CD4-positive, alpha-beta T cell treated with Interleukin-6 at 100 ng/mL for 8 hours (primary cell): ENCODE data around the gene SNX19.

ENCODE experiments used
- DNase-seq: peaks from one replicate; pipeline ENCODE4 v3.0.0-alpha.2; 2020; ENCODE audit warnings: mixed read lengths, low spot score

The SNX19 gene

DNA sequence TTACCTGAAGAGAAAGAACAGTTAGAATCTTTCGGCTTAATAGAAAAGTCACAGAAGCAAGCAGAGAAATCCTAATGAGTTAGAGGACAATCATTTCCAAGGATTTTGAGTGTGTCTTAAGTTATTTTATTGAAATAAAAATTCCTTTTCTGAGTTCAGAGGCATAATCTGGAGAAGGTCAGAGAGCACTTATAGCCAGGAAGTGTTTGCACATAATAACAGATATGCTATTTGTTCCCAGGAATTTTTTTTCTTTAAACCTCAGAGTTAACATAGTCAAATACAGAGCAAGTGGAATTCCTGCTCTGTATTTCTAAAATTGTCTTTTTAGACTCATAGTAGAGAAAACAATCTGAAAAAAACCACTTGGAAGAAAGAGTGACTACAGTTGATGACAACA, 74.3 kb downstream of the SNX19 start:
- DNase-seq: no peak

DNA sequence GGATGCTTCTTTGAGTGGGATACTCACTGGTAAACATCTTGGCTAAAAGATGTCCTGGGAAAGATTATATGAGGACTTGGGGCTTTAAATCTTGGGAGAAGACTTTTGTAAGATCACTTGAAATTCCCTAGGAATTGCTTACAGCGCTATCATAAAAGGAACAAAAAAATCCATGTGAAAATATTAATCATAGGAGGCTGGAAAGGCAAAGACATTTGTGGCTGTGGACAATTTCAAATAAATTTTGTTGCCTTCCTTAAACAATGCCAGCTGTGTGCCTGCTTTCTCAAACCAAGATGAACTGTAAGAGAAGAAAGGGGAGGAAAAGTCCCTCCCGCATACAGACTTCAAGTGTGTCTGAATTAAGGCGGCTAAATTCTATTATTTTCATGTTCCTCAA, 75.6 kb downstream of the SNX19 start:
- no peak for DNase-seq

DNA sequence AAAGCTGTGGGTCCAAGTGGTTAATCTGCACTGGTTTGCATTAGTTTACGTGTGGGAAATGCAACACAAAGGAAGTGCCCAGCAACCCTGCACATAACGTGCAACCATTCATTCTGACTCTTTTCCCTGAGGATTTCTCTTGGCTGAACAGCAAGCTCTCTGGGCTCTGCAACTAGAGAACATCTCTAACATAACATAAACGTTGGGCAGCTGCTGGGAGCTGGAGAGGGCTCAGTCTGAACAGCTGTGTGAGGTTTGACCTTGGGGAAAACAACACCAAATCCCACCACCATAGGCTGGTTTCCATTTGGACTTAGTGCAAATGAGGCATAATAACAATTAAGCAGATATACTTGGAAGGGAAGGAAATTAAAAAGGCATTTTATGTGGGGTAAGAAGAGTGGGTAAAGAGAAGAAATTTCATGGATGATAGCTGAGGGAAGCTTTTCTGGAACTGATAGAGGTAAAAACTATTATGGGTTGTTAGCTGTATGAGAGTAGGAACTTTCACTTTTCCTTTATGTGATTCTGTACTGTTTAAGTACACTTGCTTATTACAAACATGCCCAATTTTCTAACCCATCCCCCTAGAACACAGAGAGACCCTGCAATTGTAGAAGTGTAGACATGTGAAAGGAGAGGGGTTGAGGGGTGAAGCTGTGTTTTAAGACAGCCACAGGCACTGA, 76.2 kb downstream of the SNX19 start:
- DNase-seq: no peak

DNA sequence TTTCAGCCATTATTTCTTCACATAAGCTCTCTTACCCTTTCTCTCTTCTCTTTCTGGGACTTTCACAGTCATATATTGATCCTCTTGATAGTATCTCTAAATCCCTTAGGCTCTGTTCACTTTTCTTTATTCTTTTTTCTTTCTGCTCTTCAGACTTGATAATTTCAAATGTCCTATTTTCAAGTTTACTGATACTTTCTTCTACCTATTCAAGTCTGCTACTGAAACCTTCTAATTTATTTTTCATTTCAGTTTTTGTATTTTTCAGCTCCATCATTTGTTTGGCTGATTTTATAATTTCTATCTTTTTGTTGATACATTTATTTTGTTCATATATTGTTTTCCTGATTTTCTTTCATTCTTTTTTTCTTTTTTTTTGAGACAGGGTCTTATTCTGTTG, 79.1 kb downstream of the SNX19 start:
- no peak for DNase-seq

DNA sequence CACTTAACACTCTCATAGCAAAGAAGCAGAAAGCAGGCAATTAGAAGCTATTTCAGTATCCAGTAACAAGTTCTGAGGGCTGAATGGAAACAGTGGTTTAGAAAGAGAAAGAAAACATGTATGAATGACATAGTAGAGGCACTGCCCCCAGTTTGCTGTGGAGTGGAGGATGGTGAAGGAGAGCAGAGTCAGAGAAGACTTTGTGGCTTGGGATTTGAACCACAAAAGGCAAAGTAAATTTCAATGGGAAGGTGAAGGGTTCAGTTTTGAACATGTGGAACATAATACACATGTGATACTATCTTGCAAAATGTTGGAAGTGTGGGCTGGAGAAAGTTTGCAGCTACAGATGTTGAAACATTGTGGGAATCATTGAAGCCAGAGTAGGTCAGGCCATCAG, 81.4 kb downstream of the SNX19 start:
- DNase-seq: no peak

DNA sequence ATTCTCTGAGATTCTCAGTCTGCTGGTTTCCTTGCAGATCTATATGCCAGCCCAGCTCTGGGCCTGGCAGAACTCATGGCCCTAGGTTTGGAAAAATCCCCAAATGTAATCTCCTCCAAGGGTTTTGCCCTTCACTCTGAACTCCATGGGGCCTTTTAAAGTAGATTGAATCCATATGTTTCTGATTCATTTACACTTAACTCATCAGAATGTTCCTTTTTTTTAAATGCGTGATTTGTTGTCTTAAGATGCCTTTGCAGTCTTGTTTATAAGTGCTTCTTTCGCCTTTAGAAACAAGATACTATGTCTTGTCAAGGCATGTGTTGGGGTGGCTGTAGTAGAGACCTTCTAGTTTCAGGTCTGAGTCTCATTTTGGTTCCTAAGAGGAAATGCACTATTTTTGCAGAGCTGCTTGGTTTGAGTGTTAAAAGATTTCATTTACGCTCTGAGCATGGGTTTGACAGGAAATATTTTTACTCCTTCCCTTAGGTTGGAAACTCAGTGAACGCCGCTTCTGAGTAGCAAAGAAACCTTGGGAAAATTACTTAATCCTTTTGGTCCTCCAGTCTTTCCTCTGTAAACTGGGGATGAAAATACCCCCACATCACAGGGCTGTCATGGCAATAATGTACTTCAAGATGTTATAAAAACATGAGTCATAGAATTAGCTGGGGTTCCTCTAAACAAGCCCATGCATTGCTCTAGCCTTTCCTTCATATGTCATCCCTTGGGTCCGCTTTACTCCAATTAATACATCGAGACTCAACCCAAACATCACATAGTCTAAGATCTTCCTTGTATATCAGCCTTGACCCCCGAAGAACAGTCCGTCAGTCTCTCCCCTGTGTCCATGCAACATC, 83.5 kb downstream of the SNX19 start:
- no peak for DNase-seq

DNA sequence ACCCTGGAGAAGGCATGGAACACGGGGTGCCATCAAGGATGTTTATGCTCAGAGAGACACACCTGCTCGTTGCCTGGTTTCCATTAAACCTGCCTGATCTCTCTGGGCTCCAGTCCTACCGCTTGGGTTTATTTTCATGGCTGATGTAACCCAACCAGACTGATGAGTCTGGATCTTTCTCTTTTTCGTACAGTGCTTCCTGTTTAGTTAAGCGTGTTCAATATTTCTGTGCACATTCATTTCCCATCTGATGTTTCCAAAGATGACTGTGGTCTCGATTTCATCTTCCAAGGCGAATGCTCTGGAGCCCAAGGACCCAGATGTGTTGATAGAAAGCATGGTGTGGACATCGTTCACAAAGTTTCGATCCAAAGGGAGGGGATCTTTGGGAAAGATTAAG, 84.3 kb downstream of the SNX19 start:
- no peak for DNase-seq

DNA sequence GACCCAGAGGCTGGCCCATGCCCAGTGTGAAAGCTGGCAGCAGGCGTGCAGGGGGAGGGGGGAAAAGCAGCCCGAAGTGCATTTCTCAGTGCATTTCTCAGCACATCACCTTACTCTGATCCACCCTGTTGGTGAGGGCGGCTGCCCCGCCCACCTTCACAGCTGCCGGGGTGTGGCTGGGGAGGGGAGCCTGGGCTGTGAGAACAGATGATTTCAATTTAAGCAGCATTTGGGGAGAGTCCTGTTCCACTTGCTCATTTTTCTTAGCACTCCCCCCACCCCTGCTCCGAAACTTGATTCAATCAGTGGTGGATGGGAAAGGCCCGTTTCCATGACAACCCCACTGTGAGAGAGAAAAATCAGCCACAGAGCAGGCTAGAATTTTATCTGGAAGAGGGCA, 84.8 kb downstream of the SNX19 start:
- no peak for DNase-seq

DNA sequence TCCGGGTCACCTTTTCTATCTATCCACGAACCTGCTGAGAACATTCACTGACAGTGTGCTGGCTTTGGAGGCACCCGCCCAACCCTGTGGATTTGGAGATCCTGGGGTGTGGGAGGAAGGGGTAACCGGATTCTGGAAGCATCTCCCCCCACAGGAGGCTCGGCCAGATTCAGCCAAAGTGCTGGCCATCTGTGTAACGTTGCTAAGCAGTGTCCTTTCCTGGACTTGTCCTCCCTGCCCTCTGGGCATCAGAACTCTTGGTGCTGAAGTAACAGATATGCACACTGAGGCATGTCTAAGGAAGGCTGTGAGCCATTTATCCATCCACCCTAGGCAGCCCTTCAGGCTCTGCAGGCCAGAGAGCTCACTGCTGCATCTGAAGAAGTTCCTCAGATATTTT, 85.7 kb downstream of the SNX19 start:
- DNase-seq: no peak

DNA sequence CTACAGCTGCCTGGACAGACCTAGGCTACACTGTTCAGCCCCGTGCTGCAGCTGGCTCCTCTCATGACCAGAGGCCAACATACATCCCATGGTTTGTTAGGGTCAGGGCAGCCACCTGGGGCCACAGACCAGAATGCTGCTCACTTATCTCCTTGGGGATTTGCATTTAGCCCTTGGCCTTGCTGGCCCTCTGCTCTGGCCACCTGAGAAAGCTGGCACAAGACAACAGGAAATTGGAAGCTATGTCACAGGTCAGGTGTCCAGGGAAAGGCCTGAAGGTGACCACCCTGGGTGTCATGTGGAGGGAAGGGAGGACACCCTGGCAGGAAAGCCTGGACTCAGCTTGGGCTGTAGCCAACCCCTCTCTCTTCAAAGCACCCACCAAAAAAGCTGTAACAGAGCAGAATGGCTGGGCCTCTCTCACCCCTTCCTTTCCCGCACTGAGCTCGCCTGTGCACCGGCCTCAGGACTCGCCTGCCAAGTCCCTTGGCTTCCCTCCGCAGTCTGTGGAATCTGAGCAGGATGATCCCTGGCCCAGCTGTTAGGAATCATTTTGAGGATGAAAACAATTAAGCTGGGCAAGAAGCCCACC, 86.3 kb downstream of the SNX19 start:
- DNase-seq: no peak

DNA sequence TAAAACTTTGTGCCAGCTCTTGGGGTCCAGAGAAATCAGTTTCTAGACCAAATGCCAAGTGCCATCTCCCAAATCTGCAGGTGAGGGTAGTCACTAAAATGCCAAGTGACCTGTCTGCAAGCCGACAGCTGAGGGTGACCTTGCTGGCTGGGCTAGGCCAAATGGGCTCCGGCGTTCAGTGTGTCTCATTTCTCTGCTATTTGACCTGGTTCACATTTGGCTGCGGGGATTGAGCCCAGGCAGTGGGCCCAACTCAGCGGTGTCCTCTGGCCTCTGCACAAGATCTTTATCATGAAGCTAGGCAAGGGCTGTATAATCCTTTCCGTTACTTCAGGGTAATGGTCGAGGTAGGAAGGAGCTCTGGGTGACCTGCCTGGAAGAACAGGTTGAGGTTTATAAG, 87.5 kb downstream of the SNX19 start:
- DNase-seq: no peak

DNA sequence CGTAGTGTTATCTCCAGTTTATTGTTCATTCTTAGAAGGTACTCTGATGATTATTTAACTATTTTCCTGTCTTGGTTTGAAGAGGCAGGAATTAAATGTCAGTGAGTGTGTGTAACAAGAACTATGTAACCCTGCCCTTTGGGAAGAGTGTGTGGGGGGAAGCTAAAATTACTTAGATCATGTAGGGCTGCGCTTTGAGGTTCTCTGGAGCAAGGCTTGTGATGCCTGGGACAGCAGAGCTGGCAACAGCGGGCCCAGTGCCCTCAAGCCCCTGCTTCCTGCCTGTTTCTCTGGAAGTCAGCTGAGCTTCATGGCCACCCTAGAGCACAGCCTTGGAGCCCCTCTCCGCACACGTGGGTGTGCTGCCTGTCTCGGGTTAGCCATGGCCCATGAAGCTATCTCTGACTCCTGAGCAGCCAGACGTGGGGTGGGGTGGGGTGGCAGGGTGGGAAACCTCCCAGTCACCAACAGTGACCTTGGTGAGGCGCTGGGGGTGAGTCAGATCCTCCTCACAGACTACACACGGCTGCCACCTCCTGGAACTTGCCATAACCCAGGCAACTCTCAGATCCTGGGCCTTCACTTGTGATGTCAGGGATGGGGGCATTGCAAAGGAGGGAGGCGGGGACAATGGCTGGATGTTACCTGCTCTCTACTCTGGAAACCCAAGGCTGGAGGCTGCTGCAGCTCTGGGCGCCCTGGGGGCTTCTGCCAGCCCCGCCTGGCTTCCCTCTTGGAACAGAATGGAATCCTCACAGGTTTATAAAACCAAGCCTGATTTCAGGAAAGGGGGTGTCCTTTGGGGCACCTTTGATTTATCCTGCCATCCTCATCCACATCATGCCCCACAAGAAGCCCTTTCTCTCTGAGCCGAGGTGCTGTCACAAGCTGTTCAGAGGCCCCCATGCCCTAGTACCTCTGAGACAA, 88.6 kb downstream of the SNX19 start:
- no peak for DNase-seq

DNA sequence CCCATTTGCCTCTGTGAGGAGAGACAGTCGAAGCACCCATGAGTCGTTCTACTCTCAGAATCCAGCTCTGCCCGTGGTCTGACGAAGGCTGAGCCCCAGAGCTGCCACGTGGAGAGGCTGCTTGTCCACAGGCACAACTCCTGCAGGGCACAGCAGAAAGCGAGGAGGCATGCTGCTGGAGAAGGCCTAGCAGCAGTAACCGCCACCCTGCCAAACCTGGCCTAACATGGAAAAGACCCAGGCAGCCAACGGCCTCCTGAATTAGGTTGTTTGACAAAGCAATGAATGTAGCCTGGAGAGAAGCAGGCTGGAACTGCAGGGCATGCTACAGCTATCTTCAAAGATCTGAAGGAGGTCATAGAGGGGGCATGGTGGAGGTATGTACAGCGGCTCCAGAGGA, 89.7 kb downstream of the SNX19 start:
- no peak for DNase-seq

DNA sequence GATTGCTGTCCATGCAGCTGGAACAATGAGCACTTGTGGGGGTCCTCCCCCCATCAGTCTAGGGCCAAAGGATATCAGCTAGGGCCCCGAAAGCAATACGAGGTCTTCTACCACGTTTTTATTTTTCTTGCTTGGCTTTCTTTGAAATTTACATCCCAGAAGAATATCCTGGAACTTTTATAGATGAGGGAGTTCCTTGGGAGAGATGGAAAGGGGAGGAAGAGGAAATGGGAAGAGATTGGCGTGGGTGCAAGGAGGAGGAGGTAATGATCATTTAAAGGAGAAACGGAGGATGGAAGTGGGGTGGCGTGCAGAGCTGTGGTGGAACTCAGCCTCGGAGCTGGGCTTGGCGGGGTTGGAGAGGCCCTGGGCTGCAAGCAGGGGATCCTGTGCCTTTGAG, 90.3 kb downstream of the SNX19 start:
- DNase-seq: no peak

DNA sequence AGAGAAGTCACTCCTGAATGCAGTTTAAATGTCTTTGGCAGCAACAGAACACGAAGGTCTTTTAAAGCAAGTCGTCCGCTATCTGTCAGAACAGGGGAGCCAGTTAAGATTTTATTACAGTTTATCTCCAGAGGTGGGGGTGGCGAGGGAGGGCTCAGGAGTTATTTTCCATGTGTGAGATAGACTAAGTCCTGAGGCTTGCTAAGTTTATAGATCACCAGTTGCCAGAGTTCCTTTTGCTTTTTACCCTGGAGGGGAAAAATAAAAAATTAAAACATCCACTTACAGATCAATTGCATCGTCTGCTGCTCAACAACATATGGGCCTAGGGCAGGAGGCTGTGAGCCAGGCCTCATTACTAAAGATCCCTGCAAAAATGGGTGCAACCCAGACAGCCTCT, 90.7 kb downstream of the SNX19 start:
- DNase-seq: no peak
